Heart left ventricle (tissue), 16 donors: Measurements from ENCODE around the gene RHOBTB1. TPM values are rescaled to one million over a fixed set of nuclear protein-coding genes. Genes with fewer than 3 reads are reported as not detected.

Experiments used
- ATAC-seq, 4 donors: fragments of 200-7000 bp; cut with Tn5 transposase; one replicate each; pipeline ENCODE4 v1.9.1; 2020 to 2022; ENCODE audit warnings: moderate library complexity in 4 of 4, mild to moderate bottlenecking in 3 of 4, moderate number of reproducible peaks in 1 of 4
- DNase-seq, 5 donors: peaks; one replicate each; pipeline ENCODE4 v3.0.0-alpha.2; 2020
- H3K27ac ChIP-seq, 12 donors: fragments of 200-600 bp; sonication (generic) in 4 of 12; one replicate each; pipeline versions ENCODE4 v1.5.0 to v1.8.0; 2016 to 2022; ENCODE audit warnings: mild to moderate bottlenecking in 2 of 12
- H3K27me3 ChIP-seq, 9 donors: fragments of 200-600 bp; sonication (generic) in 2 of 9; one replicate each; pipeline versions ENCODE4 v1.5.1 to v1.8.0; 2016 to 2022; ENCODE audit warnings: mild to moderate bottlenecking in 3 of 9
- H3K36me3 ChIP-seq, 9 donors: fragments of 200-600 bp; sonication (generic) in 2 of 9; one replicate each; pipeline versions ENCODE4 v1.5.0 to v1.8.0; 2018 to 2022; ENCODE audit warnings: mild to moderate bottlenecking in 2 of 9
- H3K4me1 ChIP-seq, 12 donors: fragments of 200-600 bp; sonication (generic) in 4 of 12; one replicate each; pipeline versions ENCODE4 v1.5.0 to v1.8.0; 2016 to 2022; ENCODE audit warnings: mild to moderate bottlenecking in 3 of 12
- H3K4me3 ChIP-seq, 12 donors: fragments of 200-600 bp; sonication (generic) in 4 of 12; one replicate each; pipeline versions ENCODE4 v1.5.0 to v1.8.0; 2017 to 2022; ENCODE audit warnings: mild to moderate bottlenecking in 9 of 12, moderate library complexity in 4 of 12
- H3K9me3 ChIP-seq, 12 donors: fragments of 200-600 bp; sonication (generic) in 4 of 12; one replicate each; pipeline versions ENCODE4 v1.5.0 to v1.8.0; 2016 to 2022; ENCODE audit warnings: mild to moderate bottlenecking in 1 of 12
- CTCF ChIP-seq, 12 donors: fragments of 200-600 bp; sonication (generic) in 4 of 12; IDR thresholded peaks; one replicate each; pipeline versions ENCODE4 v1.5.0 to v1.8.0; 2018 to 2022; ENCODE audit warnings: antibody characterized with exemption in 12 of 12, mild to moderate bottlenecking in 5 of 12
- POLR2A ChIP-seq, 2 donors: fragments of 450-650 bp; IDR thresholded peaks; one replicate each; pipeline ENCODE4 v1.6.1; 2017; ENCODE audit warnings: antibody characterized with exemption in 2 of 2, mild to moderate bottlenecking in 2 of 2, moderate library complexity in 2 of 2
- WGBS, 4 donors: extraction: QIAGEN DNeasy Blood & Tissue Kit in 2 of 4; methylation state at CpG; one replicate each; pipeline versions ENCODE4 v1.1.5 to v1.1.7; 2013 to 2018; 5-methylcytosine and 5-hydroxymethylcytosine counted together
- intact Hi-C, 10 donors: fragments of 100-400 bp; cut with DNase I; formaldehyde crosslinking; loops; one replicate each; pipeline versions ENCODE4 v1.11.1 to v1.14.2; 2022
- polyA plus RNA-seq, 2 donors: library from polyadenylated mRNA; stranded (reverse); fragments of 200-250 nt; gene quantifications; one replicate each; pipeline ENCODE4 v1.2.3, GENCODE V29; 2013
- total RNA-seq, 9 donors: library from RNA; depleted of rRNA in 2 of 9; stranded (reverse); fragments of >200 nt in 2 of 9; fragmentation: NEBNext Ultra II Directional in 3 of 9; extraction: Animal tissue kit (Norgen Biotek cat#: 25700) in 3 of 9; gene quantifications; one replicate each; pipeline versions ENCODE4 v1.1.0 to v1.2.4, GENCODE V29; 2016 to 2023
- donor health status: ischemic (EF 13 %, LVEDD 7.1; RV severe dilation, severe dysfunction).
- donor health status: healthy with polysubstance abuse.
- donor health status: DM: no; HTN: yes; CAD: no.
- donor health status: DM: no; HTN: no; CAD: no.
- donor health status: ischemic (EF 25% LVEDD 6.9; RV normal size, moderate dysfunction).
- donor health status: ischemic (EF 25% LVEDD 5.7; RV mildly dilated, moderate dysfunction).
- donor health status: healthy.
- donor health status: DM: yes; HTN: yes; CAD: no.
- donor health status: ischemic (EF 35%, LVEDD 5.7; RV mildly dilated, moderate dysfunction).
- donor health status: nonischemic (EF 11% LVEDD 7.7; RV severe dilation, severe dysfunction).
- donor health status: DM: yes; HTN: yes; CAD: no.
- donor health status: PGD.
- donor health status: ischemic (EF 29% LVEDD 5.4; RV normal size, mild dysfunction).
- donor health status: nonischemic (EF 23%, LVEDD 6.1; RV moderate dilation, normal function).

Gene RHOBTB1
- total and polyA plus RNA-seq, 11 donors = 6.4 to 41.3 (median 14.9) TPM

DNA sequence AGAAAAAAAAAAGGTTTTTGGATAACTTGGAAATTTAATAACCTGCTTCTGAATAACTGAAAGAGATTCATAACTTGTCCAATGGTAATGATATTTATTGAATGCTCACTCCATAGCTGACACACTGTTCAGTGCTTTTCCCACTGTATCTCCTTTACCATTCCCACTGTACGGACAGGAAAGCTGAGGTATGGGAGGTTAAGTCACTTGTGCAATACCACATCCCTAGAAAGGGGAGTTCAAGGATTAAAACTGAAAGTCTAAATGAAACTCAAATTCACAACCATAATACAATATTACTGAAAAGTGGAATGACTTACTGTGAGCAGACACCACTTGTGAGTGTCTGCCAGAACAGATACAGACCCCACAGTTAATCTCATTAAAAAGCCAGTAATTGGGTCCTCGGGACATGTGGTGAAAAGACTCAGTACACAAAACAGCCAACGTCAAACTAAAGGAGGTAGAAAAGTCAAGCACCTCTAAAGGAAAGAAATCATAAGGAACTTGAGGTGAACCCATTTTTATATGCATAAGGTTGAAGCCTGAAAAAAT, 13.8 kb upstream of the RHOBTB1 start:
- 76 to 87% (median 80%) methylated on average over 3 of the region's 3 CpGs for WGBS, 4 donors
- ATAC-seq (no peak), DNase-seq (no peak)
- intact Hi-C loops = no loop called here
- Histone ChIP-seq H3K36me3 (no peaks in the 10 kb centered on the region), H3K4me1 (peaks cover 0 to 11% (median 0%) of the 10 kb centered on the region in 12 donors), H3K4me3 (no peak overlapping the region), H3K9me3 (no peaks in the 10 kb centered on the region), H3K27me3 (no peaks in the 10 kb centered on the region), H3K27ac (no peak overlapping the region)
- TF ChIP-seq CTCF (IDR thresholded peaks at IDR 0.05) = no peak

- Histone ChIP-seq H3K4me3 (no peak overlapping the region), H3K4me1 (peaks cover 0 to 11% (median 0%) of the 10 kb centered on the region in 12 donors), H3K36me3 (no peaks in the 10 kb centered on the region), H3K27me3 (no peaks in the 10 kb centered on the region), H3K27ac (no peak overlapping the region), H3K9me3 (no peaks in the 10 kb centered on the region)
- ATAC-seq = no peak
- no peak for TF ChIP-seq POLR2A (IDR thresholded peaks at IDR 0.05)
- no peak for TF ChIP-seq CTCF (IDR thresholded peaks at IDR 0.05)
- intact Hi-C loops = no loop called here
- DNase-seq = no peak
- 93 to 96% (median 95%) methylated on average over 2 of the region's 2 CpGs for WGBS, 4 donors
Measured at GRCh38 chr10:60955957-60956425, 12.0 kb upstream of the RHOBTB1 start.

- no peak for ATAC-seq
- intact Hi-C loops = no loop called here
Measured at GRCh38 chr10:60955316-60955715, 11.3 kb upstream of the RHOBTB1 start.

DNA sequence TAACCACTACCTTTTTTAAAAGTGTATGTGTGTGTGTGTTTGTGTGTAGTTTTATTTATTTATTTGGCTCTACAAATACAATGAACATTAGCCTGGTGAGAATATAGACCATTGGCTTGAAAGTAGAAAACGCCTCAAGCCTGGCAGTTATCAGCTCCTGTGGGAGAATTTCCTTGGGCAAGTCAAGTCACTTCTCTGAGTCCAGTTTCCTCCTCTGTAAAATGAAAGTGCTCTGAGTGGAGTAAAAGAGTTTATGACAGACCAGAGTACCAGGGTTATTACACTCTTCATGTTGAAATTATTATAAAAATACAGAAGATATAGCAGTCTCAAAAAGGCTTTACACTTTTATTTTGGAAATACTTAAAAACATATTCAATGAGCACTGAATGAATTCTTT, 10.1 kb upstream of the RHOBTB1 start:
- Histone ChIP-seq H3K9me3 (no peaks in the 10 kb centered on the region), H3K27me3 (no peaks in the 10 kb centered on the region), H3K4me3 (no peak overlapping the region), H3K36me3 (no peaks in the 10 kb centered on the region), H3K4me1 (peaks cover 0 to 9% (median 0%) of the 10 kb centered on the region in 12 donors), H3K27ac (no peak overlapping the region)
- no peak for DNase-seq
- ATAC-seq = no peak
- 63 to 68% (median 65%) methylated on average over 1 of the region's 1 CpG for WGBS, 4 donors
- intact Hi-C loops = no loop called here
- TF ChIP-seq CTCF (IDR thresholded peaks at IDR 0.05) = no peak
- no peak for TF ChIP-seq POLR2A (IDR thresholded peaks at IDR 0.05)

More at GRCh38 chr10:60955316-60955715, 11.3 kb upstream of the RHOBTB1 start:
- no peaks in the 10 kb centered on the region for H3K36me3 ChIP-seq
- TF ChIP-seq CTCF (IDR thresholded peaks at IDR 0.05) (no peak), POLR2A (IDR thresholded peaks at IDR 0.05) (no peak)
- no peak for DNase-seq
- H3K4me1 ChIP-seq = peaks cover 0 to 11% (median 0%) of the 10 kb centered on the region in 12 donors
- no peaks in the 10 kb centered on the region for H3K27me3 ChIP-seq
- no peak overlapping the region for H3K27ac ChIP-seq
- H3K4me3 ChIP-seq = no peak overlapping the region
- no peaks in the 10 kb centered on the region for H3K9me3 ChIP-seq
